ENCODE data around the gene CDH8.
"Not testable (repeated sequence)": the region's sequence is repeated elsewhere in the genome, so short reads cannot be mapped to it uniquely, and the experiment has no call there.

CDH8 gene

GRCh38 chr16:61858988-61859387, 177.2 kb downstream of the CDH8 start:
- DNase-seq (ENCODE audit: low read depth in 2 of 2), result no peak

GRCh38 chr16:61842666-61843065, 193.6 kb downstream of the CDH8 start:
- DNase-seq (ENCODE audit: low read depth in 2 of 2), result no peak

GRCh38 chr16:61836804-61837393, 199.3 kb downstream of the CDH8 start:
- no peak for DNase-seq (ENCODE audit: low read depth in 2 of 2)

GRCh38 chr16:61834082-61834481, 202.2 kb downstream of the CDH8 start:
- no peak for DNase-seq (ENCODE audit: low read depth in 2 of 2)

- no peak for DNase-seq (ENCODE audit: low read depth in 2 of 2)
Measured at GRCh38 chr16:61831351-61831917, 204.8 kb downstream of the CDH8 start.

- no peak for DNase-seq (ENCODE audit: low read depth in 2 of 2)
Measured at GRCh38 chr16:61829631-61830030, 206.6 kb downstream of the CDH8 start.

GRCh38 chr16:61823326-61823725, 212.9 kb downstream of the CDH8 start:
- no peak for DNase-seq (ENCODE audit: low read depth in 2 of 2)

GRCh38 chr16:61820820-61821219, 215.4 kb downstream of the CDH8 start:
- DNase-seq (ENCODE audit: low read depth in 2 of 2), result no peak

GRCh38 chr16:61820398-61820797, 215.8 kb downstream of the CDH8 start:
- DNase-seq (ENCODE audit: low read depth in 2 of 2), result no peak

GRCh38 chr16:61818850-61819249, 217.4 kb downstream of the CDH8 start:
- DNase-seq (ENCODE audit: low read depth in 2 of 2), result no peak

- no peak for DNase-seq (ENCODE audit: low read depth in 2 of 2)
Measured at GRCh38 chr16:61817583-61818278, 218.5 kb downstream of the CDH8 start.

GRCh38 chr16:61814726-61815347, 221.4 kb downstream of the CDH8 start:
- DNase-seq (ENCODE audit: low read depth in 2 of 2), result no peak

GRCh38 chr16:61813339-61813738, 222.9 kb downstream of the CDH8 start:
- DNase-seq (ENCODE audit: low read depth in 2 of 2), result no peak

GRCh38 chr16:61812251-61812650, 224.0 kb downstream of the CDH8 start:
- no peak for DNase-seq (ENCODE audit: low read depth in 2 of 2)

GRCh38 chr16:61807551-61807950, 228.7 kb downstream of the CDH8 start:
- no peak for DNase-seq (ENCODE audit: low read depth in 2 of 2)

GRCh38 chr16:61801217-61801616, 235.0 kb downstream of the CDH8 start:
- not testable (repeated sequence) for DNase-seq (ENCODE audit: low read depth in 2 of 2)

- DNase-seq (ENCODE audit: low read depth in 2 of 2), result no peak
Measured at GRCh38 chr16:61798741-61799140, 237.5 kb downstream of the CDH8 start.

GRCh38 chr16:61797961-61798507, 238.2 kb downstream of the CDH8 start:
- no peak for DNase-seq (ENCODE audit: low read depth in 2 of 2)

GRCh38 chr16:61797296-61797795, 238.9 kb downstream of the CDH8 start:
- DNase-seq (ENCODE audit: low read depth in 2 of 2), result no peak

GRCh38 chr16:61792194-61792909, 243.9 kb downstream of the CDH8 start:
- no peak for DNase-seq (ENCODE audit: low read depth in 2 of 2)

GRCh38 chr16:61791464-61791863, 244.8 kb downstream of the CDH8 start:
- DNase-seq (ENCODE audit: low read depth in 2 of 2), result no peak

- not testable (repeated sequence) for DNase-seq (ENCODE audit: low read depth in 2 of 2)
Measured at GRCh38 chr16:61781855-61782254, 254.4 kb downstream of the CDH8 start.

Data from stimulated activated CD8-positive, alpha-beta memory T cell treated with anti-CD3 and anti-CD28 coated beads, Interleukin-7, amount 100 ng/mL, for 4 hours (primary cell).